Measurements from ENCODE around the gene PPIB. TPM values are rescaled to one million over a fixed set of nuclear protein-coding genes. Genes with fewer than 3 reads are reported as not detected.
"Not testable (repeated sequence)": the region's sequence is repeated elsewhere in the genome, so short reads cannot be mapped to it uniquely, and the experiment has no call there.

The PPIB gene
- total RNA-seq, 1 donor from 2014 or later = 425 TPM

GRCh38 chr15:64125978-64126377, 36.8 kb downstream of the PPIB start:
- no peak overlapping the region for H3K27ac Mint-ChIP-seq
- no peak overlapping the region for H3K4me3 Mint-ChIP-seq
- no peaks in the 10 kb centered on the region for H3K9me3 Mint-ChIP-seq
- peaks cover 40% of the 10 kb centered on the region for H3K36me3 Mint-ChIP-seq
- no peaks in the 10 kb centered on the region for H3K27me3 Mint-ChIP-seq (ENCODE audit: low read depth)
- TF ChIP-seq, protein P1, sequence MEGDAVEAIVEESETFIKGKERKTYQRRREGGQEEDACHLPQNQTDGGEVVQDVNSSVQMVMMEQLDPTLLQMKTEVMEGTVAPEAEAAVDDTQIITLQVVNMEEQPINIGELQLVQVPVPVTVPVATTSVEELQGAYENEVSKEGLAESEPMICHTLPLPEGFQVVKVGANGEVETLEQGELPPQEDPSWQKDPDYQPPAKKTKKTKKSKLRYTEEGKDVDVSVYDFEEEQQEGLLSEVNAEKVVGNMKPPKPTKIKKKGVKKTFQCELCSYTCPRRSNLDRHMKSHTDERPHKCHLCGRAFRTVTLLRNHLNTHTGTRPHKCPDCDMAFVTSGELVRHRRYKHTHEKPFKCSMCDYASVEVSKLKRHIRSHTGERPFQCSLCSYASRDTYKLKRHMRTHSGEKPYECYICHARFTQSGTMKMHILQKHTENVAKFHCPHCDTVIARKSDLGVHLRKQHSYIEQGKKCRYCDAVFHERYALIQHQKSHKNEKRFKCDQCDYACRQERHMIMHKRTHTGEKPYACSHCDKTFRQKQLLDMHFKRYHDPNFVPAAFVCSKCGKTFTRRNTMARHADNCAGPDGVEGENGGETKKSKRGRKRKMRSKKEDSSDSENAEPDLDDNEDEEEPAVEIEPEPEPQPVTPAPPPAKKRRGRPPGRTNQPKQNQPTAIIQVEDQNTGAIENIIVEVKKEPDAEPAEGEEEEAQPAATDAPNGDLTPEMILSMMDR (IDR thresholded peaks at IDR 0.05; ENCODE audit: unreplicated experiment) = no peak
- no peak for DNase-seq (ENCODE audit: low spot score in 2 of 2, unreplicated experiment in 2 of 2)
- H3K4me1 Mint-ChIP-seq = no peaks in the 10 kb centered on the region

DNA sequence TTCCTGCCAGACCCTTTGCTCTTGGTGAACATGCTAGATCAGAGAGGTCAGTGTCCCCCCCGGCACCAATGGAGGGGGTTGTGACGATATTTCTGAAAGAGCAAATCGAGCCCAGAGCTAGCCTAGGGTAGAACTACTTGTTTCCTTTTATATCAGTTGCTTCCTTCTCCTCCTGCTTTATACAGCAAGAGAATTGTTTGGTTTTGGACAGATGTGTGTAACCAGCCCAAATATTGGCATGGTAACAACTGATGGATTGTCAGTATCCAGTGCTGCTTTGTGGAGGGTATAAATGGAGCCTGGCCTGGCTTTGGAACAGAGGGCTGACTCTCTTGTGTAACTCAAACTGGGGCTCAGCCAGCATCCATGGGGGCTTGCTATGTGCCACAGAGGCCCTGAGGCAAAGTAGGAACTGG, 39.9 kb downstream of the PPIB start:
- DNase-seq (ENCODE audit: low spot score in 2 of 2, unreplicated experiment in 2 of 2) = no peak
- Mint-ChIP-seq H3K4me3 (no peak overlapping the region), H3K36me3 (peaks cover 42% of the 10 kb centered on the region)

DNA sequence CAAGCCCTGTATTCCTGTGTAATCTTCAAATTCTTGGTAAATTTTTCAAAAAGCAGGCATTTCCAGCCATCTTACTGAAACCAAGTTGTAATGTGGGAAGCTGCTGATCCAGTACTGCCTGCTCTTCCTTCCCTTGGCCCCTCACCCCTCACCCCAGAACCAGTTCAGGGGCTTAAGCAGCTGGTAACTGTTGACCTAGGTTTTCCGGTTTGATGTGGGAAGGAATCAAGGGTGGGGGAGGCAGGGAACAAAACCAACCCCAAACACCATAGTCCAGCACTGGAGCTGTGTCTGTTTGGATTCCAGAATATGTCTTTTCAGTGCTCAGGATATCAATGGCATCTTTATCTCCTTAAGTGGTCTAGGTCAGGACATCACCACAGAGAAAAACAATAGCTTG, 40.4 kb downstream of the PPIB start:
- Mint-ChIP-seq H3K27ac (no peak overlapping the region), H3K4me3 (no peak overlapping the region), H3K27me3 (ENCODE audit: low read depth) (no peaks in the 10 kb centered on the region), H3K36me3 (peaks cover 40% of the 10 kb centered on the region), H3K4me1 (no peaks in the 10 kb centered on the region), H3K9me3 (no peaks in the 10 kb centered on the region)
- DNase-seq (ENCODE audit: low spot score in 2 of 2, unreplicated experiment in 2 of 2) = no peak
- TF ChIP-seq, protein P1 (IDR thresholded peaks at IDR 0.05; ENCODE audit: unreplicated experiment) = no peak

More for the DNA sequence above, 39.9 kb downstream of the PPIB start:
- H3K27me3 Mint-ChIP-seq (ENCODE audit: low read depth) = no peaks in the 10 kb centered on the region
- no peaks in the 10 kb centered on the region for H3K9me3 Mint-ChIP-seq
- TF ChIP-seq, protein P1 (IDR thresholded peaks at IDR 0.05; ENCODE audit: unreplicated experiment) = no peak
- no peak overlapping the region for H3K27ac Mint-ChIP-seq
- no peaks in the 10 kb centered on the region for H3K4me1 Mint-ChIP-seq

GRCh38 chr15:64121614-64122013, 41.2 kb downstream of the PPIB start:
- H3K36me3 Mint-ChIP-seq = peaks cover 34% of the 10 kb centered on the region

DNA sequence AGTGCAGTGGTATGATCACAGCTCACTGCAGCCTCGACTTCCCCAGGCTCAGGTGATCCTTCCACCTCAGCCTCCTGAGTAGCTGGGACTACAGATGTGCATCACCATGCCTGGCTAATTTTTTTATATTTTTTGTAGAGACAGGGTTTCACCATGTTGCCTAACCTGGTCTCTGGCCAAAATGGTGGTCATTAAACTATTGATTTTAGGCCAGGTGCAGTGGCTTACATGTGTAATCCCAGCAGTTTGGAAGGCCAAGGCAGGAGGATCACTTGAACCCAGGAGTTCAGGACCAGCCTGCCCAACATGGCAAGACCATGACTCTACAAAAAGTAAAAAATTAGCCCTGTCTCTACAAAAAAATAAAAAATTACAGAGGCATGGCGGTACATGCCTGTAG, 42.5 kb downstream of the PPIB start:
- not testable (repeated sequence) for H3K27me3 Mint-ChIP-seq (ENCODE audit: low read depth); DNase-seq (ENCODE audit: low spot score in 2 of 2, unreplicated experiment in 2 of 2)
- peaks cover 28% of the 10 kb centered on the region for H3K36me3 Mint-ChIP-seq

More at GRCh38 chr15:64121614-64122013, 41.2 kb downstream of the PPIB start:
- H3K27me3 Mint-ChIP-seq (ENCODE audit: low read depth) = no peaks in the 10 kb centered on the region
- DNase-seq (ENCODE audit: low spot score in 2 of 2, unreplicated experiment in 2 of 2) = no peak
- no peaks in the 10 kb centered on the region for H3K4me1 Mint-ChIP-seq
- H3K9me3 Mint-ChIP-seq = no peaks in the 10 kb centered on the region
- H3K27ac Mint-ChIP-seq = no peak overlapping the region
- TF ChIP-seq, protein P1 (IDR thresholded peaks at IDR 0.05; ENCODE audit: unreplicated experiment) = no peak
- H3K4me3 Mint-ChIP-seq = no peak overlapping the region

GRCh38 chr15:64117759-64118487, 44.9 kb downstream of the PPIB start:
- Mint-ChIP-seq H3K27ac (no peak overlapping the region), H3K4me1 (no peaks in the 10 kb centered on the region), H3K36me3 (peaks cover 29% of the 10 kb centered on the region), H3K27me3 (ENCODE audit: low read depth) (no peaks in the 10 kb centered on the region), H3K9me3 (no peaks in the 10 kb centered on the region), H3K4me3 (no peak overlapping the region)
- TF ChIP-seq, protein P1 (IDR thresholded peaks at IDR 0.05; ENCODE audit: unreplicated experiment) = no peak
- DNase-seq (ENCODE audit: low spot score in 2 of 2, unreplicated experiment in 2 of 2) = no peak

More for the DNA sequence above, 42.5 kb downstream of the PPIB start:
- H3K4me1 Mint-ChIP-seq, H3K27ac Mint-ChIP-seq, H3K9me3 Mint-ChIP-seq, H3K4me3 Mint-ChIP-seq: not testable (repeated sequence)

All from mesothelial cell of epicardium (in vitro differentiated cells).